ENCODE measurements around the gene ABHD12B. TPM values are rescaled to one million over a fixed set of nuclear protein-coding genes. Genes with fewer than 3 reads are reported as not detected.
A peak's percentile ranks its signal among the peaks of the same experiment; 100 is the strongest.
"Not testable (repeated sequence)": the region's sequence is repeated elsewhere in the genome, so short reads cannot be mapped to it uniquely, and the experiment has no call there.

Gene ABHD12B
- total RNA-seq, 4 donors from 2014 or later, result 0.32 to 7.9 (median 2.5) TPM; not detected in 1

DNA sequence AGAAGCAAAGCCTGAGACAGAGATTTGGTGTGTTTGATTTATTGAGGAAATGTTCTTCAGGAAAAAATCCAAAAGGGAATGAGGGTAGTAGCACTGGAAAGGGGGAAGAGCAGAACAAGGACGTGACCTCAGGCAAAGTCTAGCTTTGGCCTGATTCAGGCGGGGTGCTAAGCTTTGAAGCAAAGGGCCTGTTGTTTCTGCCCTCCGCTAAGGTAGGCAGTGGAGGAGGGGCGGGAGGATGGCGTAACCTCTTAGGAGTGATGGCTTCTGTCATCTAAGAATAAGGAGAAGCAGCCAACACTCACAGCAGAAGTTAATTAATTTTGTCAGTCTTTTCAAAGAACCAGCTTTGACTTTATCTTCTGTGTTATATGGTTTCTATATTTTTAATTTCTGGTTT is 20.4 kb downstream of the ABHD12B start:
- Histone ChIP-seq H3K4me1 (peaks cover 0 to 3% (median 0%) of the 10 kb centered on the region in 4 donors), H3K9me3 (no peaks in the 10 kb centered on the region), H3K27ac (no peak overlapping the region), H3K4me3 (no peak overlapping the region), H3K27me3 (no peaks in the 10 kb centered on the region), H3K36me3 (no peaks in the 10 kb centered on the region)
- in situ Hi-C loops (cut with MboI; ENCODE audit: low pct_ligation_motif_present in 1 of 4, low pct_unique_long_range_greater_than_20kb in 1 of 4, low sequenced_read_pairs in 3 of 4) (no loop called here), intact Hi-C loops (cut with DNase I; ENCODE audit: low total_unique reads) (no loop called here)
- DNase-seq, result peak; percentile 31
- TF ChIP-seq POLR2A (IDR thresholded peaks at IDR 0.05), result no peak
- WGBS, 2 donors (ENCODE audit: low coverage in 1 of 2), result 63 to 67% methylated on average over 2 to 5 of the region's 5 CpGs

DNA sequence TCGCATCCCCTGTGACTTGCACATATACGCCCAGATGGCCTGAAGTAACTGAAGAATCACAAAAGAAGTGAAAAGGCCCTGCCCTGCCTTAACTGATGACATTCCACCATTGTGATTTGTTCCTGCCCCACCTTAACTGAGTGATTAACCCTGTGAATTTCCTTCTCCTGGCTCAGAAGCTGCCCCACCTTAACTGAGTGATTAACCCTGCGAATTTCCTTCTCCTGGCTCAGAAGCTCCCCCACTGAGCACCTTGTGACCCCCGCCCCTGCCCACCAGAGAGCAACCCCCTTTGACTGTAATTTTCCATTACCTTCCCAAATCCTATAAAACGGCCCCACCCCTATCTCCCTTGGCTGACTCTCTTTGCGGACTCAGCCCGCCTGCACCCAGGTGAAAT is 24.6 kb downstream of the ABHD12B start:
- intact Hi-C loops (cut with DNase I; ENCODE audit: low total_unique reads); in situ Hi-C loops (cut with MboI; ENCODE audit: low pct_ligation_motif_present in 1 of 4, low pct_unique_long_range_greater_than_20kb in 1 of 4, low sequenced_read_pairs in 3 of 4): not testable (repeated sequence)
- peak; percentile 23 for DNase-seq

DNA sequence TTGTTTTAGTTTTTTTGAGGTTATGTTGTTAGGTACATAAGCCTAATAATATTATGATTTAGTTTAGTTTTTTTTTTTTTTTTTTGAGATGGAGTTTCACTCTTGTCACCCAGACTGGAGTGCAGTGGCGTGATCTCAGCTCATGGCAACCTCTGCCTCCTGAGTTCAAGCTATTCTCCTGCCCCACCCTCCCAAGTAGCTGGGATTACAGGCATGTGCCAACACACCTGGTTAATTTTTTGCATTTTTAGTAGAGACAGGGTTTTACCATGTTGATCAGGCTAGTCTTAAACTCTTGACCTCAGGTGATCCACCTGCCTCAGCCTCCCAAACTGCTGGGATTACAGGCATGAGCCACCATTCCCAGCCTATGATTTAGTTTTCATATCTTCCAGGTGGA is 25.2 kb downstream of the ABHD12B start:
- in situ Hi-C loops (cut with MboI; ENCODE audit: low pct_ligation_motif_present in 1 of 4, low pct_unique_long_range_greater_than_20kb in 1 of 4, low sequenced_read_pairs in 3 of 4); intact Hi-C loops (cut with DNase I; ENCODE audit: low total_unique reads); H3K4me1 ChIP-seq; H3K9me3 ChIP-seq; H3K27me3 ChIP-seq; H3K36me3 ChIP-seq; H3K4me3 ChIP-seq: not testable (repeated sequence)
- 18 to 33% methylated on average over 1 of the region's 1 CpG for WGBS, 2 donors (ENCODE audit: low coverage in 1 of 2)
- DNase-seq, result peak; percentile 38
- peak overlapping the region; percentile 46 to 77 (median 58) for H3K27ac ChIP-seq

More for the DNA sequence above, 24.6 kb downstream of the ABHD12B start:
- not testable (repeated sequence) for H3K36me3 ChIP-seq, H3K4me3 ChIP-seq, H3K4me1 ChIP-seq, H3K9me3 ChIP-seq, H3K27me3 ChIP-seq
- WGBS, 2 donors (ENCODE audit: low coverage in 1 of 2), result 53% methylated on average over 7 of the region's 7 CpGs; no CpG with 5 or more reads in 1 of the 2 donors
- peak overlapping the region; percentile 46 to 77 (median 58) for H3K27ac ChIP-seq

DNA sequence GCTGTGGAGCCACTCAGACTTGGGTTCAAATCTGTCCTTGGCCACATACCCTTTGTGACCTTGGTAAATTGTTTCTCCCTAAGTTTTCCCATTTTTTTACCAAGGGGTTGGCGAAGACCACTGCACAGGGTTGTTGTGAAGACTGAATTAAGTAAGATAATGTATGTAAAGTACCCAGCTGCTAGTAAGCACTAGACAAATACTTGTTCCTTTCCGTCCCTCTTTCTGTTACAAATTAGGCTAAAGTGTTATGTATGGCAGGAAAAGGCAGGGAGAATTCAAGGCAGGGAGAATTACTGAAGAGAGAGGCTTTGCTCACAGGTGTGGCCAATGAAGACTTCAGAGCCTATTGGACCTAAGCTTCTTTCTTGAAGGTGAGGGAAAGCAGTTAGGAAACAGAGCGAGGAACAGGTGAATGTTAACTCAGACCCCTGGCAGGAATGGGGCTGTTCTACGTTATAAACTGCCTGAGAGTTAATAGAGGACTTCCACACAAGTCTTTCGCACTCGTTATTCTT is 25.9 kb downstream of the ABHD12B start:
- TF ChIP-seq POLR2A (IDR thresholded peaks at IDR 0.05) (no peak), EP300 (IDR thresholded peaks at IDR 0.05; ENCODE audit: low read depth) (no peak), POLR2AphosphoS5 (IDR thresholded peaks at IDR 0.05) (no peak)
- TF ChIP-seq, protein P1, sequence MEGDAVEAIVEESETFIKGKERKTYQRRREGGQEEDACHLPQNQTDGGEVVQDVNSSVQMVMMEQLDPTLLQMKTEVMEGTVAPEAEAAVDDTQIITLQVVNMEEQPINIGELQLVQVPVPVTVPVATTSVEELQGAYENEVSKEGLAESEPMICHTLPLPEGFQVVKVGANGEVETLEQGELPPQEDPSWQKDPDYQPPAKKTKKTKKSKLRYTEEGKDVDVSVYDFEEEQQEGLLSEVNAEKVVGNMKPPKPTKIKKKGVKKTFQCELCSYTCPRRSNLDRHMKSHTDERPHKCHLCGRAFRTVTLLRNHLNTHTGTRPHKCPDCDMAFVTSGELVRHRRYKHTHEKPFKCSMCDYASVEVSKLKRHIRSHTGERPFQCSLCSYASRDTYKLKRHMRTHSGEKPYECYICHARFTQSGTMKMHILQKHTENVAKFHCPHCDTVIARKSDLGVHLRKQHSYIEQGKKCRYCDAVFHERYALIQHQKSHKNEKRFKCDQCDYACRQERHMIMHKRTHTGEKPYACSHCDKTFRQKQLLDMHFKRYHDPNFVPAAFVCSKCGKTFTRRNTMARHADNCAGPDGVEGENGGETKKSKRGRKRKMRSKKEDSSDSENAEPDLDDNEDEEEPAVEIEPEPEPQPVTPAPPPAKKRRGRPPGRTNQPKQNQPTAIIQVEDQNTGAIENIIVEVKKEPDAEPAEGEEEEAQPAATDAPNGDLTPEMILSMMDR (IDR thresholded peaks at IDR 0.05), result no peak
- Histone ChIP-seq H3K4me1 (no peaks in the 10 kb centered on the region), H3K9me3 (no peaks in the 10 kb centered on the region), H3K27me3 (no peaks in the 10 kb centered on the region), H3K36me3 (no peaks in the 10 kb centered on the region), H3K4me3 (no peak overlapping the region), H3K27ac (peak overlapping the region in 2 of 4 donors; percentile 27 to 77)
- WGBS, 2 donors (ENCODE audit: low coverage in 1 of 2), result 85 to 92% methylated on average over 6 of the region's 6 CpGs
- in situ Hi-C loops (cut with MboI; ENCODE audit: low pct_ligation_motif_present in 1 of 4, low pct_unique_long_range_greater_than_20kb in 1 of 4, low sequenced_read_pairs in 3 of 4), result no loop called here
- DNase-seq, result no peak
- intact Hi-C loops (cut with DNase I; ENCODE audit: low total_unique reads), result no loop called here

DNA sequence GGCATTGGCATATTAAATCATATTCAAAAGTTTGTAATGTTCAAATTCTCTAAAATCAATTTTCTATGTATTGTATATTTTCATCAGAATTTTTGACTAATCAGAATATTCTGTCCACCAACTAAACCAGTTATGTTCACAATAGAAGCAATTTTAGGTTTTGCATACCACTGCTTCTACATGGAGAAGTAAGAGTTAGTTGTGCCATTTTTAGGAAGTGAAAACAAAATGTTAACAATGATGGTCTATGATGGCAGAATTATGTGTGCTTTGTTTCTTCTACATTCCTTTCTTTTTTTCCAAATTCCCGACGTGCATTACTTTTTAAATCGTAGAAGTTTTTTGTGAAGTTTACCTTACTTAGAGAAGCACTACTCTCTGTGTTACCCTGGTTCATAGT is 29.5 kb downstream of the ABHD12B start:
- in situ Hi-C loops (cut with MboI; ENCODE audit: low pct_ligation_motif_present in 1 of 4, low pct_unique_long_range_greater_than_20kb in 1 of 4, low sequenced_read_pairs in 3 of 4), result no loop called here
- intact Hi-C loops (cut with DNase I; ENCODE audit: low total_unique reads), result no loop called here
- Histone ChIP-seq H3K27ac (no peak overlapping the region), H3K4me1 (no peaks in the 10 kb centered on the region), H3K36me3 (peaks cover 0 to 7% (median 2%) of the 10 kb centered on the region in 4 donors), H3K27me3 (no peaks in the 10 kb centered on the region), H3K4me3 (no peak overlapping the region), H3K9me3 (no peaks in the 10 kb centered on the region)
- WGBS, 2 donors (ENCODE audit: low coverage in 1 of 2), result 83 to 91% methylated on average over 3 of the region's 3 CpGs
- TF ChIP-seq POLR2AphosphoS5 (IDR thresholded peaks at IDR 0.05), result no peak
- no peak for TF ChIP-seq POLR2A (IDR thresholded peaks at IDR 0.05)
- TF ChIP-seq, protein P1 (IDR thresholded peaks at IDR 0.05), result no peak
- no peak for TF ChIP-seq EP300 (IDR thresholded peaks at IDR 0.05; ENCODE audit: low read depth)
- no peak for DNase-seq

DNA sequence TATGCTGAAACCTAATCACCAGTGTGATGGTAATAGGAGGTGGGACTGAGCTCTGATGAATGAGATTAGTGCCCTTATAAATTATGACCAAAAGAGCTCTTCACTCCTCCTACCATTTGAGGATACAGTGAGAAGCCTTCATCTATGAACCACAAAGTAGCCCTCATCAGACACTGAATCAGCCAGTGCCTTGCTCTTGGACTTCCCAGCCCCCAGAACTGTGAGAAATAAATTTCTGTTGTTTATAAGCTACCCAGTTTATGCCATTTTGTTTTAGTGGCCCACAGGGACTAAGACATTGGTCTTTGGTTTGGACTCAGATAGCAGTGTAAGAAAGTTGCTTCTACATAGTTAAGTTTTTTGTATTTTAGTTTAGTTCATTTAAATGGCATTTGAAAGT is 32.9 kb downstream of the ABHD12B start:
- TF ChIP-seq, protein P1 (IDR thresholded peaks at IDR 0.05), result no peak
- no peak for TF ChIP-seq POLR2A (IDR thresholded peaks at IDR 0.05)
- no peak for TF ChIP-seq EP300 (IDR thresholded peaks at IDR 0.05; ENCODE audit: low read depth)
- no peak for TF ChIP-seq POLR2AphosphoS5 (IDR thresholded peaks at IDR 0.05)

More for the DNA sequence above, 32.9 kb downstream of the ABHD12B start:
- peaks cover 0 to 16% (median 4%) of the 10 kb centered on the region in 4 donors for H3K36me3 ChIP-seq
- no peak overlapping the region for H3K4me3 ChIP-seq
- H3K27ac ChIP-seq, result no peak overlapping the region
- in situ Hi-C loops (cut with MboI; ENCODE audit: low pct_ligation_motif_present in 1 of 4, low pct_unique_long_range_greater_than_20kb in 1 of 4, low sequenced_read_pairs in 3 of 4) (no loop called here), intact Hi-C loops (cut with DNase I; ENCODE audit: low total_unique reads) (no loop called here)
- no peaks in the 10 kb centered on the region for H3K9me3 ChIP-seq
- no peaks in the 10 kb centered on the region for H3K27me3 ChIP-seq
- no peak for DNase-seq
- H3K4me1 ChIP-seq, result no peaks in the 10 kb centered on the region
